Glutamatergic neuron (in vitro differentiated cells): ENCODE results near the gene MID1. TPM values are rescaled to one million over a fixed set of nuclear protein-coding genes. Genes with fewer than 3 reads are reported as not detected.

Source experiments
- DNase-seq: peaks from one replicate; pipeline ENCODE4 v3.0.0; 2022
- H3K27ac Mint-ChIP-seq: one replicate; pipeline ENCODE4 v1.8.0; 2020; ENCODE audit warnings: mild to moderate bottlenecking, mixed read lengths, inconsistent platforms; ENCODE audit not compliant: unreplicated experiment
- H3K27me3 Mint-ChIP-seq: one replicate; pipeline ENCODE4 v1.8.0; 2020; ENCODE audit warnings: mild to moderate bottlenecking, moderate library complexity, mixed read lengths, inconsistent platforms; ENCODE audit not compliant: unreplicated experiment
- H3K36me3 Mint-ChIP-seq: one replicate; pipeline ENCODE4 v1.8.0; 2020; ENCODE audit warnings: mild to moderate bottlenecking, mixed read lengths, inconsistent platforms; ENCODE audit not compliant: unreplicated experiment
- H3K4me1 Mint-ChIP-seq: one replicate; pipeline ENCODE4 v1.8.0; 2020; ENCODE audit warnings: mild to moderate bottlenecking, low read depth, mixed read lengths, inconsistent platforms; ENCODE audit not compliant: unreplicated experiment
- H3K4me3 Mint-ChIP-seq: one replicate; pipeline ENCODE4 v1.8.0; 2020; ENCODE audit warnings: mild to moderate bottlenecking, mixed read lengths, inconsistent platforms; ENCODE audit not compliant: unreplicated experiment
- H3K9me3 Mint-ChIP-seq: one replicate; pipeline ENCODE4 v1.8.0; 2020; ENCODE audit warnings: mild to moderate bottlenecking, moderate library complexity, mixed read lengths, inconsistent platforms; ENCODE audit not compliant: unreplicated experiment
- total RNA-seq: library from RNA; stranded (reverse); fragmentation: NEBNext Ultra II Directional; extraction: Animal tissue kit (Norgen Biotek cat#: 25700); gene quantifications from one replicate; pipeline ENCODE4 v1.2.1, GENCODE V29; 2021; ENCODE audit not compliant: unreplicated experiment
- TF ChIP-seq, protein P1 (sequence below): fragments of 200-600 bp; sonication (generic); IDR thresholded peaks from one replicate; pipeline ENCODE4 v1.5.0; 2021; ENCODE audit not compliant: partially characterized antibody, unreplicated experiment

The MID1 gene
- total RNA-seq, 1 donor from 2014 or later: 9.2 TPM

DNA sequence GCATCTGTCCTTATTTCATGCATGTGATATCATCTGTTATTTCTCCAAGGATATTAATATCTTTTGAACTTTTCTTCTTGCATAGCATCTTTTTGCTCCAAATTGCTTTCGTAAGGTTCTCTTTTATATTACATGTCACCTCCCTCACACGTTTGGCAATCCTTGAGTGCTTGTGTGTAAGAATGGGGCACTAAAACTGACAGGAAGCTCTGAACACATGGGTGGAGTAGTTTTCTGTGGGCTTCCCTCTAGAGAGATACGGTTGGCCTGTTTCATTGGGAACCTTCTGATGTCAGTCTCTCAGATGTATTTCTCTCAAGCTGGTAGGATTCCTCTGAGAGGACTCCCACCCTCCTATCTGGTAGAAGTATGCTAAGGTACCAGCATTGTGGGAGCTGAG is 223.0 kb downstream of the MID1 start:
- no peak for DNase-seq
- no peak overlapping the region for H3K27ac Mint-ChIP-seq
- TF ChIP-seq, protein P1, sequence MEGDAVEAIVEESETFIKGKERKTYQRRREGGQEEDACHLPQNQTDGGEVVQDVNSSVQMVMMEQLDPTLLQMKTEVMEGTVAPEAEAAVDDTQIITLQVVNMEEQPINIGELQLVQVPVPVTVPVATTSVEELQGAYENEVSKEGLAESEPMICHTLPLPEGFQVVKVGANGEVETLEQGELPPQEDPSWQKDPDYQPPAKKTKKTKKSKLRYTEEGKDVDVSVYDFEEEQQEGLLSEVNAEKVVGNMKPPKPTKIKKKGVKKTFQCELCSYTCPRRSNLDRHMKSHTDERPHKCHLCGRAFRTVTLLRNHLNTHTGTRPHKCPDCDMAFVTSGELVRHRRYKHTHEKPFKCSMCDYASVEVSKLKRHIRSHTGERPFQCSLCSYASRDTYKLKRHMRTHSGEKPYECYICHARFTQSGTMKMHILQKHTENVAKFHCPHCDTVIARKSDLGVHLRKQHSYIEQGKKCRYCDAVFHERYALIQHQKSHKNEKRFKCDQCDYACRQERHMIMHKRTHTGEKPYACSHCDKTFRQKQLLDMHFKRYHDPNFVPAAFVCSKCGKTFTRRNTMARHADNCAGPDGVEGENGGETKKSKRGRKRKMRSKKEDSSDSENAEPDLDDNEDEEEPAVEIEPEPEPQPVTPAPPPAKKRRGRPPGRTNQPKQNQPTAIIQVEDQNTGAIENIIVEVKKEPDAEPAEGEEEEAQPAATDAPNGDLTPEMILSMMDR: no peak
- no peaks in the 10 kb centered on the region for H3K36me3 Mint-ChIP-seq
- no peak overlapping the region for H3K4me3 Mint-ChIP-seq
- H3K27me3 Mint-ChIP-seq: no peaks in the 10 kb centered on the region
- H3K9me3 Mint-ChIP-seq: peaks cover 5% of the 10 kb centered on the region
- H3K4me1 Mint-ChIP-seq: peaks cover 8% of the 10 kb centered on the region

DNA sequence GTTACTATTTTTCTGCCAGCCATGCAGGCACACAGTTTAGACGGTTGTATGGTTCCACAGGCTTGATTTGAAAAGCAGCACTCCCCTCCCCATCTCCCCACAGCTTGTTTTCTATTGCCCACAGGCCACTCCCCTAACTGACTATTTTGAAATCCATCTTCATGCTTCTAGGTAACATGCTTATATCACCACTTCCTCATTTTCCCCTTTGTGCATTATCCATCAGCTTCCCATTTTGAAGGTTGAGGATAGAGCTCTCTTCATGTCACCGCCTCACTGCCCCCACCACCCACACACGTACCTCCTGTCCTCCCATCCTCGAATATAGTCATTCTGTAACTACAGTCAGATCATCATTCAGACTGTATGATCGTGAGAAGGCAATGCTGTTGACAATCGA is 224.7 kb downstream of the MID1 start:
- no peak overlapping the region for H3K27ac Mint-ChIP-seq
- TF ChIP-seq, protein P1: no peak
- H3K27me3 Mint-ChIP-seq: no peaks in the 10 kb centered on the region
- H3K9me3 Mint-ChIP-seq: peaks cover 5% of the 10 kb centered on the region
- H3K4me3 Mint-ChIP-seq: no peak overlapping the region
- H3K36me3 Mint-ChIP-seq: no peaks in the 10 kb centered on the region
- peaks cover 8% of the 10 kb centered on the region for H3K4me1 Mint-ChIP-seq
- DNase-seq: no peak
